Measurements from ENCODE around the gene SSBP3.

SSBP3 gene

GRCh38 chr1:54193453-54193852 is 212.7 kb downstream of the SSBP3 start:
- TF ChIP-seq, protein P1, sequence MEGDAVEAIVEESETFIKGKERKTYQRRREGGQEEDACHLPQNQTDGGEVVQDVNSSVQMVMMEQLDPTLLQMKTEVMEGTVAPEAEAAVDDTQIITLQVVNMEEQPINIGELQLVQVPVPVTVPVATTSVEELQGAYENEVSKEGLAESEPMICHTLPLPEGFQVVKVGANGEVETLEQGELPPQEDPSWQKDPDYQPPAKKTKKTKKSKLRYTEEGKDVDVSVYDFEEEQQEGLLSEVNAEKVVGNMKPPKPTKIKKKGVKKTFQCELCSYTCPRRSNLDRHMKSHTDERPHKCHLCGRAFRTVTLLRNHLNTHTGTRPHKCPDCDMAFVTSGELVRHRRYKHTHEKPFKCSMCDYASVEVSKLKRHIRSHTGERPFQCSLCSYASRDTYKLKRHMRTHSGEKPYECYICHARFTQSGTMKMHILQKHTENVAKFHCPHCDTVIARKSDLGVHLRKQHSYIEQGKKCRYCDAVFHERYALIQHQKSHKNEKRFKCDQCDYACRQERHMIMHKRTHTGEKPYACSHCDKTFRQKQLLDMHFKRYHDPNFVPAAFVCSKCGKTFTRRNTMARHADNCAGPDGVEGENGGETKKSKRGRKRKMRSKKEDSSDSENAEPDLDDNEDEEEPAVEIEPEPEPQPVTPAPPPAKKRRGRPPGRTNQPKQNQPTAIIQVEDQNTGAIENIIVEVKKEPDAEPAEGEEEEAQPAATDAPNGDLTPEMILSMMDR (IDR thresholded peaks at IDR 0.05; ENCODE audit: control insufficient read depth, extremely low read depth, insufficient read depth), result no peak
- no peak for DNase-seq (ENCODE audit: low read depth)
- no peak overlapping the region for H3K4me3 ChIP-seq (ENCODE audit: low read depth, low read length)

- DNase-seq (ENCODE audit: low read depth), result no peak
- TF ChIP-seq, protein P1 (IDR thresholded peaks at IDR 0.05; ENCODE audit: control insufficient read depth, extremely low read depth, insufficient read depth), result no peak
- H3K4me3 ChIP-seq (ENCODE audit: low read depth, low read length), result no peak overlapping the region
Measured at GRCh38 chr1:54191525-54191924, 214.7 kb downstream of the SSBP3 start.

- no peak overlapping the region for H3K4me3 ChIP-seq (ENCODE audit: low read depth, low read length)
- TF ChIP-seq, protein P1 (IDR thresholded peaks at IDR 0.05; ENCODE audit: control insufficient read depth, extremely low read depth, insufficient read depth), result no peak
- no peak for DNase-seq (ENCODE audit: low read depth)
Measured at GRCh38 chr1:54190526-54190925, 215.7 kb downstream of the SSBP3 start.

DNA sequence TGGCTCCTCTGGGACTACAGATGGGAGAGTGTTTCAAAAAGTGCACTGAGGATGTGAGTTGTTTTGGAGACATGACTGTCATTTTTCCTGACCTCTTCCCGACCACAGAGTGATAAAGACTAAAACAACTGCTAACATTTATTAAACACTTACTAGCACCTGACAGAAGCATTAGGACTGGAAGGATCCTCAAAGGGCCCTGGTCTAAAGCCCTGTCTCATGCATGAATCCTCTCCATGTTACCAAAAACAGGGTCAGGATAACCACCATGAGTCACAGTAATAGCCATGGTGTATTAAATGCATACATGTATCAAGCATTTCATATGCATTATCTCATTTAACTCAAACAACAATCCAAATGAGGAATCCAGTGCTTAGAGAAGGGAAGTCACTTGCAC is 217.9 kb downstream of the SSBP3 start:
- TF ChIP-seq, protein P1 (IDR thresholded peaks at IDR 0.05; ENCODE audit: control insufficient read depth, extremely low read depth, insufficient read depth), result no peak
- no peak overlapping the region for H3K4me3 ChIP-seq (ENCODE audit: low read depth, low read length)
- DNase-seq (ENCODE audit: low read depth), result no peak

GRCh38 chr1:54186056-54186455 is 220.1 kb downstream of the SSBP3 start:
- no peak for DNase-seq (ENCODE audit: low read depth)
- H3K4me3 ChIP-seq (ENCODE audit: low read depth, low read length), result no peak overlapping the region
- TF ChIP-seq, protein P1 (IDR thresholded peaks at IDR 0.05; ENCODE audit: control insufficient read depth, extremely low read depth, insufficient read depth), result no peak

DNA sequence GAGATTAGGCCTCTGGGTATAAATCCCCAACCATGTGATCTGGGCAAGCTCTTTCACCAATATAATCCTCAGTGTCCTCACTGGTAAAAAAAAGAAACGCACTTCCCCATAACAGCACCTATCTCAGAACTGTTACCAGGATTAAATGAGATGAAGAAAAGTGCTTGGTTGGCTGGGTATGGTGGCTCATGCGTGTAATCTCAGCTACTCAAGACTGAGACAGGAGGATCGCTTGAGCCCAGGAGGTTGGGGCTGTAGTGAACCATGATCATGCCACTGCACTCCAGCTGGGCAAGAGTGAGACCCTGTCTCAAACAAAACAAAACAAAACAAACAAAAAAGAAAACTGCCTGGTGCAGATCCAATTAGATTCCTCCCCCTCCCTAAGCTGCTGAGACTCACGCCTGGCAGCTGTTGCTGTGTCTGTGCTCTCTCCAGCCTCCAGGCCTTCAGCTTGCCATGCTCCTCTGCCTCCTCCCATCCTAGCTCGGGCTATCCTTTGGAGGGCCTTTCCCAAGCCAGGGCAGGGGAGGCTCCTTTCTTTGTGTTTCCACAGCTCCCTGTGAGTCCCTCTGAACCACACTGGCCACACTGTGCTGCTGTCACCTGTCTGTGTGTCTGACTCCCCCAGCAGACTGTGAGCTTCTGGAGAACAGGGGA is 225.4 kb downstream of the SSBP3 start:
- no peak overlapping the region for H3K4me3 ChIP-seq (ENCODE audit: low read depth, low read length)
- TF ChIP-seq, protein P1 (IDR thresholded peaks at IDR 0.05; ENCODE audit: control insufficient read depth, extremely low read depth, insufficient read depth), result no peak
- DNase-seq (ENCODE audit: low read depth), result no peak
